ENCODE data around the gene C20orf202.

Gene C20orf202

GRCh38 chr20:1202762-1203504, at the start of gene C20orf202:
TSS of gene C20orf202 (plus strand) at chr20:1203454. CDS start at chr20:1203586, 132 bp downstream.
- H3K4me3 Mint-ChIP-seq = no peak within 1 kb of the TSS
- H3K27me3 Mint-ChIP-seq (ENCODE audit: low read depth) = peaks cover 10% of the 10 kb centered on the region
- no peak for DNase-seq (ENCODE audit: low spot score)
- no peaks in the 10 kb centered on the region for H3K36me3 Mint-ChIP-seq (ENCODE audit: low read depth)
- H3K4me1 Mint-ChIP-seq (ENCODE audit: low read depth) = peaks cover 4% of the 10 kb centered on the region
- no peak within 1 kb of the TSS for H3K27ac Mint-ChIP-seq
- H3K9me3 Mint-ChIP-seq = no peaks in the 10 kb centered on the region

DNA sequence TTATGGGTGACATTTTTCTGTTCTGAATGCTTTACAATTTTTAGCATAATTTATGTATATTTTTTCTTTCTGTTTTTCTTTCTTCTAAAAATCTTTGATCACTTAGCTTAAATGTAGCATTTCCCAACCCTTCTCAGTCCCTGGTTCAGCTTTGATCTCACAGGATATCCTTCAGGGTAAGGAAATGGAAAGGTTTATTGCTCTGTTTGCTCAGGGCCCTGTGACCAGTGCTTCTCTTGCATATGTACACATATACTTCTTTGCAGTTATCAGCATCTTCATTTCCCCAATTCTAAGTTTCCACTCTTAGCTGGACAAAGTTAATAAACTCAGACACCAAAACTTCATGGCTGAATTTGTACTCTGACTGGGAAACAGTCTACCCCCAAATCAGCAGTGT, 49.0 kb upstream of the C20orf202 start:
- Mint-ChIP-seq H3K36me3 (ENCODE audit: low read depth) (peaks cover 42% of the 10 kb centered on the region), H3K9me3 (no peaks in the 10 kb centered on the region), H3K27ac (no peak overlapping the region), H3K4me1 (ENCODE audit: low read depth) (peaks cover 6% of the 10 kb centered on the region), H3K27me3 (ENCODE audit: low read depth) (no peaks in the 10 kb centered on the region), H3K4me3 (no peak overlapping the region)
- DNase-seq (ENCODE audit: low spot score) = no peak

GRCh38 chr20:1154691-1155090, 48.6 kb upstream of the C20orf202 start:
- H3K4me3 Mint-ChIP-seq = no peak overlapping the region
- no peak overlapping the region for H3K27ac Mint-ChIP-seq

GRCh38 chr20:1155342-1155741, 47.9 kb upstream of the C20orf202 start:
- H3K4me3 Mint-ChIP-seq = no peak overlapping the region
- H3K36me3 Mint-ChIP-seq (ENCODE audit: low read depth) = peaks cover 43% of the 10 kb centered on the region
- no peaks in the 10 kb centered on the region for H3K27me3 Mint-ChIP-seq (ENCODE audit: low read depth)
- H3K27ac Mint-ChIP-seq = no peak overlapping the region
- no peak for DNase-seq (ENCODE audit: low spot score)
- peaks cover 6% of the 10 kb centered on the region for H3K4me1 Mint-ChIP-seq (ENCODE audit: low read depth)
- H3K9me3 Mint-ChIP-seq = no peaks in the 10 kb centered on the region

More at GRCh38 chr20:1154691-1155090, 48.6 kb upstream of the C20orf202 start:
- Mint-ChIP-seq H3K4me1 (ENCODE audit: low read depth) (peaks cover 6% of the 10 kb centered on the region), H3K9me3 (no peaks in the 10 kb centered on the region), H3K27me3 (ENCODE audit: low read depth) (no peaks in the 10 kb centered on the region), H3K36me3 (ENCODE audit: low read depth) (peaks cover 40% of the 10 kb centered on the region)
- DNase-seq (ENCODE audit: low spot score) = no peak

DNA sequence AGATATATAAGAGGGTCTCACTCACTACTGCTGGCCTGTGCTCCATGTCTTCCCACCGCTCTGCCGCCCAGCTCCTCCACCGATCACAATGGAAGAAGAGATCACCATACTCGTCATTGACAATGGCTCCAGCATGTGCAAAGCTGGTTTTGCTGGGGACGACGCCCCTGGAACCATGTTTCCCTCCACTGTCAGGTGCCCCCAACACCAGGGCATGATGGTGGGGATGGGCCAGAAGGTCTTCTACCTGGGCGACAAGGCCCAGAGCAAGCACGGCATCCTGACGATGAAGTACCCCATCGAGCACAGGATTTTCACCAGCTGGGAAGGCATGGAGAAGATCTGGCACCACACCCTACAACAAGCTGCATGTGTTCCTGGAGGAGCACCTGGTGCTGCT, 42.8 kb upstream of the C20orf202 start:
- Mint-ChIP-seq H3K27ac (no peak overlapping the region), H3K27me3 (ENCODE audit: low read depth) (no peaks in the 10 kb centered on the region), H3K4me3 (no peak overlapping the region), H3K9me3 (no peaks in the 10 kb centered on the region), H3K4me1 (ENCODE audit: low read depth) (no peaks in the 10 kb centered on the region), H3K36me3 (ENCODE audit: low read depth) (peaks cover 46% of the 10 kb centered on the region)
- DNase-seq (ENCODE audit: low spot score) = no peak

- no peak for DNase-seq (ENCODE audit: low spot score)
- Mint-ChIP-seq H3K27ac (no peak overlapping the region), H3K36me3 (ENCODE audit: low read depth) (peaks cover 47% of the 10 kb centered on the region), H3K4me3 (no peak overlapping the region), H3K4me1 (ENCODE audit: low read depth) (no peaks in the 10 kb centered on the region), H3K27me3 (ENCODE audit: low read depth) (no peaks in the 10 kb centered on the region), H3K9me3 (no peaks in the 10 kb centered on the region)
These were observed 42.3 kb upstream of the C20orf202 start for GRCh38 chr20:1160991-1161390.

GRCh38 chr20:1163105-1163504, 40.1 kb upstream of the C20orf202 start:
- H3K4me3 Mint-ChIP-seq = no peak overlapping the region
- no peak overlapping the region for H3K27ac Mint-ChIP-seq
- DNase-seq (ENCODE audit: low spot score) = no peak
- no peaks in the 10 kb centered on the region for H3K9me3 Mint-ChIP-seq
- H3K27me3 Mint-ChIP-seq (ENCODE audit: low read depth) = no peaks in the 10 kb centered on the region
- H3K4me1 Mint-ChIP-seq (ENCODE audit: low read depth) = no peaks in the 10 kb centered on the region
- peaks cover 55% of the 10 kb centered on the region for H3K36me3 Mint-ChIP-seq (ENCODE audit: low read depth)

- Mint-ChIP-seq H3K36me3 (ENCODE audit: low read depth) (peaks cover 61% of the 10 kb centered on the region), H3K9me3 (no peaks in the 10 kb centered on the region), H3K27me3 (ENCODE audit: low read depth) (no peaks in the 10 kb centered on the region), H3K4me3 (no peak overlapping the region), H3K4me1 (ENCODE audit: low read depth) (no peaks in the 10 kb centered on the region), H3K27ac (no peak overlapping the region)
- no peak for DNase-seq (ENCODE audit: low spot score)
These were observed 39.6 kb upstream of the C20orf202 start for GRCh38 chr20:1163653-1164052.

- Mint-ChIP-seq H3K27me3 (ENCODE audit: low read depth) (no peaks in the 10 kb centered on the region), H3K4me1 (ENCODE audit: low read depth) (no peaks in the 10 kb centered on the region), H3K36me3 (ENCODE audit: low read depth) (peaks cover 64% of the 10 kb centered on the region), H3K27ac (no peak overlapping the region), H3K9me3 (no peaks in the 10 kb centered on the region), H3K4me3 (no peak overlapping the region)
- DNase-seq (ENCODE audit: low spot score) = no peak
These were observed 38.4 kb upstream of the C20orf202 start for GRCh38 chr20:1164871-1165270.

DNA sequence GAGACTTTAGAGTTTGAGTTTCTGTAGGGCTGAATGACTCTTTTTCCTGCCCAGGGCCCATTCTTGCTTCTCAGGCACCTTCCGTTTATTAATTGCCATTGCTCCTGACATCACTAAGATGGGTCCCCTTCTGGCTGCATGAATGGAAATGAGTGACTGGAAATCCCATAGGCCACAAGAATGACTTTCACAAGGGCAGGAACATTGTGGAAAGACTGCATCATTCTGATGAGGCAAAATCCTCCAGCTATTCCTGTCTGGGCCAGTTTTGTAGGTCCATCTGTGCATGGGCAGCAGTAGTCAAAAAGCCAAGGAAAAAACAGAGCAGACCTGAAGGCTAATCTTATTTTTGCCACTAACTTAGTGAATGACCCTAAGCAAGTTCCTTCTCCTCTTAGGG, 37.7 kb upstream of the C20orf202 start:
- no peaks in the 10 kb centered on the region for H3K4me1 Mint-ChIP-seq (ENCODE audit: low read depth)
- no peaks in the 10 kb centered on the region for H3K27me3 Mint-ChIP-seq (ENCODE audit: low read depth)
- no peaks in the 10 kb centered on the region for H3K9me3 Mint-ChIP-seq
- DNase-seq (ENCODE audit: low spot score) = no peak
- H3K4me3 Mint-ChIP-seq = no peak overlapping the region
- H3K27ac Mint-ChIP-seq = no peak overlapping the region
- H3K36me3 Mint-ChIP-seq (ENCODE audit: low read depth) = peaks cover 65% of the 10 kb centered on the region

- peaks cover 64% of the 10 kb centered on the region for H3K36me3 Mint-ChIP-seq (ENCODE audit: low read depth)
- no peak overlapping the region for H3K4me3 Mint-ChIP-seq
- H3K9me3 Mint-ChIP-seq = no peaks in the 10 kb centered on the region
- no peaks in the 10 kb centered on the region for H3K4me1 Mint-ChIP-seq (ENCODE audit: low read depth)
- DNase-seq (ENCODE audit: low spot score) = no peak
- H3K27me3 Mint-ChIP-seq (ENCODE audit: low read depth) = no peaks in the 10 kb centered on the region
- H3K27ac Mint-ChIP-seq = no peak overlapping the region
These were observed 37.3 kb upstream of the C20orf202 start for GRCh38 chr20:1165941-1166340.

DNA sequence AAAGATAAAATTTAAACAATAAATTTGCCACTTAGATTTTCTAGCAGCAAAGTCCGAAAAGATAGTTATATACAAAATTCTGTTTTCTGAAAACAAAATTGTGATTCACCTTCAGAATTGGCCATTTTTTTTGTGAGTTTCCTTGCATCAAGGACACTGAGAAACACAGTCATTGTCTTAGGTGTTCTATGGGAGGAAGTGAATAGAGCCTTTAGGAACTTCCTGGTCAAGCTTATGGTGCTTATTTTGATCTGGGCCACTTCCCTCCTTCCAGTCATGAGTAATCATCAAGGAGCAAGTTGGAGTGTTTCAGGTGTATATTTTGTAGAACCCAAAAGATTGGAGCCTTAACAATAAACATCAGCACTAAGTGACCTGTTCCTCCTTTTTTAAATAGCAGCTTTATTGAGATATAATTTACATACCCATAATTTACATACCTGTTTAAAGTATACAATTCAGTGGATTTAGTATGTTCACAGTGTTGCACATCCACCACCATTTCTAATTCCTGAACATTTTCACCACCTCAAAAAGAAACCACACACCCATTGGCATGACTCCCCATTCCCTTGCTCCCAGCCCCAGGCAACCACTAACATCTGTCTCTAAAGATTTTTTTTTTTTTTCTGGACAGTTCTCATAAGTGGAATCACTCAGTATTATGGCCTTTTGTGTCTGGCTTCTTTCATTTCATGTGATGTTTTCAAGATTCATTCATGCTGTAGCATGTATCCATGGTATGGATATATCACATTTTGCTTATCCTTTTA, 36.1 kb upstream of the C20orf202 start:
- H3K4me1 Mint-ChIP-seq (ENCODE audit: low read depth) = no peaks in the 10 kb centered on the region
- DNase-seq (ENCODE audit: low spot score) = no peak
- no peak overlapping the region for H3K27ac Mint-ChIP-seq
- no peaks in the 10 kb centered on the region for H3K27me3 Mint-ChIP-seq (ENCODE audit: low read depth)
- peaks cover 62% of the 10 kb centered on the region for H3K36me3 Mint-ChIP-seq (ENCODE audit: low read depth)
- no peaks in the 10 kb centered on the region for H3K9me3 Mint-ChIP-seq
- H3K4me3 Mint-ChIP-seq = no peak overlapping the region

DNA sequence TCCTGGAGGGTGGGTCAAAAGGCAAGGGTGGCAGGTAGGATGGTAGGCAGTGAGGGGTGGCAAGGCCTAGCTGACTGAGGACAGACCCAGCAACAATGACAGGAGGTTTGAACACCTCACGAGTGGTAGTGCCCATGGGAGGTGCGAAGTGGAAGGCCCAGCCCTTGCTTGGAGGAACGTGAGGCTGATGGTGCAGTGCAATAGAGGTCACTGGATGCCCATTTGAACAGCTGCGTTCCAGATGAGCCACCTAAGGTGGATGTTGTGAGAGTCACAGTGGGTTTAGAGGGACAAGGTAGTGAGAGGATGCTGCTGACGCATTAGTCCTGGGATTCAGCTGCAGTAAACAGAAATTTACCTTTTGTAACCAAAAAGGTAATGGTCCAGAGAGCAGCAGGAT, 34.0 kb upstream of the C20orf202 start:
- Mint-ChIP-seq H3K27ac (no peak overlapping the region), H3K4me1 (ENCODE audit: low read depth) (no peaks in the 10 kb centered on the region), H3K27me3 (ENCODE audit: low read depth) (no peaks in the 10 kb centered on the region), H3K36me3 (ENCODE audit: low read depth) (peaks cover 55% of the 10 kb centered on the region), H3K4me3 (no peak overlapping the region), H3K9me3 (no peaks in the 10 kb centered on the region)
- no peak for DNase-seq (ENCODE audit: low spot score)

- DNase-seq (ENCODE audit: low spot score) = no peak
- H3K4me3 Mint-ChIP-seq = no peak overlapping the region
- H3K36me3 Mint-ChIP-seq (ENCODE audit: low read depth) = peaks cover 33% of the 10 kb centered on the region
- H3K27ac Mint-ChIP-seq = no peak overlapping the region
- no peaks in the 10 kb centered on the region for H3K9me3 Mint-ChIP-seq
- H3K4me1 Mint-ChIP-seq (ENCODE audit: low read depth) = no peaks in the 10 kb centered on the region
- H3K27me3 Mint-ChIP-seq (ENCODE audit: low read depth) = no peaks in the 10 kb centered on the region
These were observed 31.7 kb upstream of the C20orf202 start for GRCh38 chr20:1171461-1172093.
